Body of pancreas (tissue), 4 donors: ENCODE results near the gene SEC31A. TPM values are rescaled to one million over a fixed set of nuclear protein-coding genes. Genes with fewer than 3 reads are reported as not detected.

Experiments
- ATAC-seq: fragments of 150-250 bp; one replicate; pipeline ENCODE4 v1.9.1; 2016
- DNase-seq, 4 donors: peaks; one replicate each; pipeline ENCODE4 v3.0.0-alpha.2; 2019
- H3K27ac ChIP-seq, 4 donors: fragments of 200-600 bp; sonication (generic); 1 replicate in 3 of 4; 2 replicates in 1 of 4; pipeline versions ENCODE4 v1.5.1 to v1.6.1; 2016 to 2019; ENCODE audit warnings: mild to moderate bottlenecking in 1 of 4, mixed read lengths in 1 of 4, moderate library complexity in 1 of 4
- H3K27me3 ChIP-seq, 2 donors: fragments of 200-600 bp; sonication (generic); one replicate each; pipeline ENCODE4 v1.6.0; 2016; ENCODE audit warnings: mild to moderate bottlenecking in 1 of 2
- H3K36me3 ChIP-seq, 2 donors: fragments of 200-600 bp; sonication (generic); replicated peaks in 1 of 2; 2 replicates each; pipeline ENCODE4 v1.5.1; 2016; ENCODE audit warnings: low read depth in 2 of 2; ENCODE audit not compliant: insufficient read depth in 1 of 2
- H3K4me1 ChIP-seq: fragments of 200-600 bp; sonication (generic); one replicate; pipeline ENCODE4 v1.6.0; 2016
- H3K4me3 ChIP-seq, 2 donors: fragments of 200-600 bp; sonication (generic); 1 replicate in 1 of 2; 2 replicates in 1 of 2; pipeline ENCODE4 v1.5.1; 2016 to 2019
- H3K9me3 ChIP-seq, 3 donors: fragments of 200-600 bp; sonication (generic); 1 replicate in 2 of 3; 2 replicates in 1 of 3; pipeline ENCODE4 v1.5.1; 2016
- CTCF ChIP-seq, 7 experiments: fragments of 450-650 bp in 4 of 7; fragments of 200-600 bp in 3 of 7; sonication (generic) in 3 of 7; IDR thresholded peaks; one replicate each; pipeline ENCODE4 v1.5.1; 2016 to 2019; ENCODE audit warnings: antibody characterized with exemption in 7 of 7
- POLR2A ChIP-seq, 3 donors: fragments of 450-650 bp; IDR thresholded peaks; one replicate each; pipeline ENCODE4 v1.6.1; 2016; ENCODE audit warnings: antibody characterized with exemption in 3 of 3, mild to moderate bottlenecking in 2 of 3
- WGBS, 2 donors: methylation state at CpG; one replicate each; pipeline ENCODE4 v1.1.5; 2017; 5-methylcytosine and 5-hydroxymethylcytosine counted together
- intact Hi-C: fragments of 100-400 bp; cut with DNase I; formaldehyde crosslinking; loops from one replicate; pipeline ENCODE4 v1.15.1; 2023
- total RNA-seq, 2 donors: library from RNA; depleted of rRNA; stranded (reverse); fragments of >200 nt; gene quantifications; one replicate each; pipeline ENCODE4 v1.1.0, GENCODE V29; 2016

Gene SEC31A
- total RNA-seq, result 100 to 1,000 TPM; 215 to 245 TPM

- ATAC-seq, result peak; percentile 95
- peak within 1 kb of the TSS; percentile 96 to 99 (median 98) for H3K27ac ChIP-seq
- peaks cover 0 to 5% of the 10 kb centered on the region in 2 donors for H3K36me3 ChIP-seq
- 0% methylated on average over 39 to 68 of the region's 71 CpGs for WGBS, 2 donors
- TF ChIP-seq POLR2A (IDR thresholded peaks at IDR 0.05) (peak; percentile 99), CTCF (IDR thresholded peaks at IDR 0.05) (peak in 4 of 7 experiments; percentile 12 to 34 (median 18))
- no peaks in the 10 kb centered on the region for H3K27me3 ChIP-seq
- peak within 1 kb of the TSS; percentile 58 to 75 for H3K4me3 ChIP-seq
- peak; percentile 97 to 98 (median 97) for DNase-seq
- intact Hi-C loops, result no loop called here
- no peaks in the 10 kb centered on the region for H3K9me3 ChIP-seq
- H3K4me1 ChIP-seq, result peaks cover 29% of the 10 kb centered on the region
Measured at GRCh38 chr4:82890901-82891706, at the start of gene SEC31A. TSS of gene SEC31A (minus strand) at chr4:82891153. CDS start at chr4:82881936, 9,217 bp downstream.

GRCh38 chr4:82939414-82939813 lies 48.5 kb upstream of the SEC31A start:
- Histone ChIP-seq H3K4me3 (no peak overlapping the region), H3K9me3 (no peaks in the 10 kb centered on the region), H3K36me3 (peaks cover 0 to 10% of the 10 kb centered on the region in 2 donors), H3K4me1 (no peaks in the 10 kb centered on the region), H3K27me3 (no peaks in the 10 kb centered on the region), H3K27ac (no peak overlapping the region)
- DNase-seq (no peak), ATAC-seq (no peak)
- TF ChIP-seq POLR2A (IDR thresholded peaks at IDR 0.05), result no peak
- TF ChIP-seq CTCF (IDR thresholded peaks at IDR 0.05), result no peak
- intact Hi-C loops, result no loop called here
- WGBS, 2 donors, result 49 to 52% methylated on average over 2 of the region's 2 CpGs

- Histone ChIP-seq H3K9me3 (no peaks in the 10 kb centered on the region), H3K36me3 (peaks cover 0 to 7% of the 10 kb centered on the region in 2 donors), H3K4me1 (no peaks in the 10 kb centered on the region), H3K4me3 (no peak overlapping the region), H3K27ac (no peak overlapping the region), H3K27me3 (no peaks in the 10 kb centered on the region)
- TF ChIP-seq CTCF (IDR thresholded peaks at IDR 0.05) (no peak), POLR2A (IDR thresholded peaks at IDR 0.05) (no peak)
- ATAC-seq (no peak), DNase-seq (no peak)
- intact Hi-C loops, result no loop called here
Measured at GRCh38 chr4:82934441-82934840, 43.5 kb upstream of the SEC31A start.

GRCh38 chr4:82930848-82931755 lies 40.1 kb upstream of the SEC31A start:
- TF ChIP-seq POLR2A (IDR thresholded peaks at IDR 0.05), result no peak
- no peak for TF ChIP-seq CTCF (IDR thresholded peaks at IDR 0.05)
- WGBS, 2 donors, result 82 to 83% methylated on average over 5 of the region's 5 CpGs

More at GRCh38 chr4:82930848-82931755, 40.1 kb upstream of the SEC31A start:
- no peak overlapping the region for H3K27ac ChIP-seq
- intact Hi-C loops, result no loop called here
- no peaks in the 10 kb centered on the region for H3K9me3 ChIP-seq
- peaks cover 0 to 3% of the 10 kb centered on the region in 2 donors for H3K36me3 ChIP-seq
- H3K27me3 ChIP-seq, result no peaks in the 10 kb centered on the region
- no peak overlapping the region for H3K4me3 ChIP-seq
- no peak for DNase-seq
- no peaks in the 10 kb centered on the region for H3K4me1 ChIP-seq
- no peak for ATAC-seq
